ENCODE results near the gene TSPAN18. TPM values are rescaled to one million over a fixed set of nuclear protein-coding genes. Genes with fewer than 3 reads are reported as not detected.

TSPAN18 gene
- total RNA-seq, 1 donor from 2014 or later, result 31.7 TPM

DNA sequence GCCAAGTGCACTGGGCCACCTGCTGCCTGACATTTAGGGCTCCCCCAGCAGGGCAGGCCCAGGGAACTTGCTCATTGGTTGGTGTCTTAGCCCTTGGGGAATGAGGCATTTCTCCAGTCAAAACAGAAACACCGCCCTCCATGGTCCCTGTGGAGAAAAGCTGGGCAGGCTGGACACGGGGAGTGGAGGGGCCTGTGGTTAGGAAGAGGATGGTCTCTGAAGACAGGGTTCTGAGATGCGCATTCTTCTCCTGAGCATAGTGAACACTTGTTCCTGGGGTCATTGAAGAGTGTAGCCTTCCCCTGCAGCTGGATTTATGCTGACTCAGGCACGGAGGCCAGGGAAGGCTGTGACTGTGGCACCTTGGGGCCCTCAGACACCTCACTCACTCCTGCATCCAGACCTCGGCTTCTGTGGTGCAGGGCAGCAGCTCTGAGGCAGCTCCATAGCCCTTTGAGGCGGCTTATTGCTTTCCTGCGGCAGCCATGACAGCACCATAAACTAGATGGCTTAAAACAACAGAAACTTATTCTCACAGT is 8.2 kb downstream of the TSPAN18 start:
- H3K4me2 ChIP-seq (ENCODE audit: low read length), result no peak overlapping the region
- no peaks in the 10 kb centered on the region for H3K9me3 Mint-ChIP-seq (ENCODE audit: unreplicated experiment)
- peaks cover 32% of the 10 kb centered on the region for H3K27me3 ChIP-seq (ENCODE audit: insufficient read depth, low read length)
- no peaks in the 10 kb centered on the region for H3K4me1 ChIP-seq (ENCODE audit: insufficient read depth, low read length)
- no peaks in the 10 kb centered on the region for H3K79me2 ChIP-seq (ENCODE audit: insufficient read depth, low read length)
- H3K4me1 Mint-ChIP-seq (ENCODE audit: low read depth, unreplicated experiment), result peaks cover 3% of the 10 kb centered on the region
- H3K9me3 ChIP-seq (ENCODE audit: insufficient read depth, low read depth, low read length), result no peaks in the 10 kb centered on the region
- peaks cover 25% of the 10 kb centered on the region for H3K27me3 Mint-ChIP-seq (ENCODE audit: low read depth, unreplicated experiment)
- H3K27ac Mint-ChIP-seq (ENCODE audit: unreplicated experiment), result no peak overlapping the region
- no peak overlapping the region for H2AFZ ChIP-seq (ENCODE audit: low read depth, low read length)
- no peak overlapping the region for H3K27ac ChIP-seq (ENCODE audit: low read depth, low read length)
- no peak for TF ChIP-seq CTCF (IDR thresholded peaks at IDR 0.05; ENCODE audit: insufficient read depth, low read depth, low read length)
- TF ChIP-seq EZH2 (IDR thresholded peaks at IDR 0.05; ENCODE audit: insufficient read depth, low read length), result no peak
- no peak overlapping the region for H3K9ac ChIP-seq (ENCODE audit: low read length)
- DNase-seq (ENCODE audit: low read depth) (no peak), FAIRE-seq (no peak)
- no peak overlapping the region for H3K4me3 Mint-ChIP-seq (ENCODE audit: unreplicated experiment)
- peaks cover 10% of the 10 kb centered on the region for H3K36me3 Mint-ChIP-seq (ENCODE audit: low read depth, unreplicated experiment)
- no peaks in the 10 kb centered on the region for H3K36me3 ChIP-seq (ENCODE audit: insufficient read depth, low read length)
- no peak overlapping the region for H3K4me3 ChIP-seq (ENCODE audit: insufficient read depth, low read depth, low read length)
- no peaks in the 10 kb centered on the region for H4K20me1 ChIP-seq (ENCODE audit: insufficient read depth, low read length)

- Histone ChIP-seq H3K9ac (ENCODE audit: low read length) (no peak overlapping the region), H3K27ac (ENCODE audit: low read depth, low read length) (no peak overlapping the region), H3K4me2 (ENCODE audit: low read length) (no peak overlapping the region), H4K20me1 (ENCODE audit: insufficient read depth, low read length) (no peaks in the 10 kb centered on the region), H3K4me1 (ENCODE audit: insufficient read depth, low read length) (no peaks in the 10 kb centered on the region), H3K79me2 (ENCODE audit: insufficient read depth, low read length) (no peaks in the 10 kb centered on the region), H3K4me3 (ENCODE audit: insufficient read depth, low read depth, low read length) (no peak overlapping the region), H3K9me3 (ENCODE audit: insufficient read depth, low read depth, low read length) (no peaks in the 10 kb centered on the region), H3K36me3 (ENCODE audit: insufficient read depth, low read length) (no peaks in the 10 kb centered on the region), H2AFZ (ENCODE audit: low read depth, low read length) (no peak overlapping the region), H3K27me3 (ENCODE audit: insufficient read depth, low read length) (peaks cover 35% of the 10 kb centered on the region)
- no peaks in the 10 kb centered on the region for H3K9me3 Mint-ChIP-seq (ENCODE audit: unreplicated experiment)
- peaks cover 31% of the 10 kb centered on the region for H3K27me3 Mint-ChIP-seq (ENCODE audit: low read depth, unreplicated experiment)
- TF ChIP-seq CTCF (IDR thresholded peaks at IDR 0.05; ENCODE audit: insufficient read depth, low read depth, low read length) (no peak), EZH2 (IDR thresholded peaks at IDR 0.05; ENCODE audit: insufficient read depth, low read length) (no peak)
- DNase-seq (ENCODE audit: low read depth) (no peak), FAIRE-seq (no peak)
- peaks cover 10% of the 10 kb centered on the region for H3K36me3 Mint-ChIP-seq (ENCODE audit: low read depth, unreplicated experiment)
- H3K27ac Mint-ChIP-seq (ENCODE audit: unreplicated experiment), result no peak overlapping the region
- peaks cover 3% of the 10 kb centered on the region for H3K4me1 Mint-ChIP-seq (ENCODE audit: low read depth, unreplicated experiment)
- no peak overlapping the region for H3K4me3 Mint-ChIP-seq (ENCODE audit: unreplicated experiment)
Measured at GRCh38 chr11:44736791-44737190, 10.0 kb downstream of the TSPAN18 start.

DNA sequence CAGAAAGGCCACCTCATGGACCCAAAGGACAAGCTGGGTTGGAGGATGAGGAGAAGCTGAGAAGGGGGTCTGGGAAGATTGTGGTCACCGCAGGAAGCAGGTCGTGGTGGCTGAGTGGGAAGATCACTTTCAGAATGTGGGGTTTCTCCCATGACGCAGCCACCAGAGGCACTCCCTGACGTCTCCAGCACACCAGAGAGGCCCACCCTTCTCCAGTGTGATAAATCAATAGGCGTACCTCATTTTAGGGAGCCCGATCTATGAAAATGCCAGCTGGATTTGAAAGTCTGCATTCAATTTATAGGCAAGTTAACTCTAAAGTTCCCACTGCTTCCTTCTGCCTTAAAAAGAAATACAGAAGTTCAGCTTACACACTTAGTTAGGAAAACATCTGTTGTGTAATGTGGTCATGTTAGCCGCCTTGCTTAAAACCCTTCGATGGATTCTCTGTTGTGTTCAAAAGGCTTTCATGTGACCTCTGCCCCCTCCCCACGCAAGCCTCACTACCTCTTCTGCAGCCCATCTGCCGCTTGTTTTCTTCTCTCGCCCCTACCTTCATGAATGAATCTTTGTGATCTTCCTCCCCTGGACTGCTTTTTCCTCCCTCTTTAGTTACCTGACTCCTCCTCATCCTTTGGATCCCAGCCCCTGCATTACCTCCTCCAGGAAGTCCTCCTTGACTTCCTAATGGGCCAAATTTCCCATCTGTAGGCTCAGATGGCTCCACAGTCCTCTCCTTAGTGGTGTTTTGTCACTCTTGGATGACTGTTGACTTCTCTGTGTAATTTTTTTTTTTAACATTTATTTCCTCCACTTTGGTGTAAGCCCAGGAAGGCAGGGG is 10.7 kb downstream of the TSPAN18 start:
- peaks cover 33% of the 10 kb centered on the region for H3K27me3 Mint-ChIP-seq (ENCODE audit: low read depth, unreplicated experiment)
- DNase-seq (ENCODE audit: low read depth) (no peak), FAIRE-seq (no peak)
- H3K79me2 ChIP-seq (ENCODE audit: insufficient read depth, low read length), result no peaks in the 10 kb centered on the region
- no peak overlapping the region for H3K4me3 ChIP-seq (ENCODE audit: insufficient read depth, low read depth, low read length)
- no peak for TF ChIP-seq CTCF (IDR thresholded peaks at IDR 0.05; ENCODE audit: insufficient read depth, low read depth, low read length)
- TF ChIP-seq EZH2 (IDR thresholded peaks at IDR 0.05; ENCODE audit: insufficient read depth, low read length), result no peak
- H3K4me1 Mint-ChIP-seq (ENCODE audit: low read depth, unreplicated experiment), result peaks cover 3% of the 10 kb centered on the region
- no peaks in the 10 kb centered on the region for H3K9me3 ChIP-seq (ENCODE audit: insufficient read depth, low read depth, low read length)
- H3K36me3 ChIP-seq (ENCODE audit: insufficient read depth, low read length), result no peaks in the 10 kb centered on the region
- H3K27ac Mint-ChIP-seq (ENCODE audit: unreplicated experiment), result no peak overlapping the region
- no peak overlapping the region for H2AFZ ChIP-seq (ENCODE audit: low read depth, low read length)
- H3K9me3 Mint-ChIP-seq (ENCODE audit: unreplicated experiment), result no peaks in the 10 kb centered on the region
- H3K27ac ChIP-seq (ENCODE audit: low read depth, low read length), result no peak overlapping the region
- no peak overlapping the region for H3K4me2 ChIP-seq (ENCODE audit: low read length)
- H3K4me1 ChIP-seq (ENCODE audit: insufficient read depth, low read length), result no peaks in the 10 kb centered on the region
- peaks cover 35% of the 10 kb centered on the region for H3K27me3 ChIP-seq (ENCODE audit: insufficient read depth, low read length)
- H3K4me3 Mint-ChIP-seq (ENCODE audit: unreplicated experiment), result no peak overlapping the region
- H3K36me3 Mint-ChIP-seq (ENCODE audit: low read depth, unreplicated experiment), result peaks cover 10% of the 10 kb centered on the region
- H4K20me1 ChIP-seq (ENCODE audit: insufficient read depth, low read length), result no peaks in the 10 kb centered on the region
- H3K9ac ChIP-seq (ENCODE audit: low read length), result no peak overlapping the region
